Stimulated activated memory B cell treated with anti-CD40 and anti-IgM and Interleukin-4, amounts not matched to agents 10 μg/mL and 1 μg/mL and 100 μg/mL, for 72 hours (primary cell): Measurements from ENCODE around the gene EIF2B2.

ENCODE experiments used
- ATAC-seq: fragments of 150-1000 bp; cut with Tn5 transposase; 2 replicates; pipeline ENCODE4 v1.10.0; 2021
- H3K27ac Mint-ChIP-seq: one replicate; pipeline ENCODE4 v1.8.0; 2022; ENCODE audit warnings: mild to moderate bottlenecking, mixed read lengths
- H3K27me3 Mint-ChIP-seq: one replicate; pipeline ENCODE4 v1.8.0; 2022; ENCODE audit warnings: mixed read lengths
- H3K36me3 Mint-ChIP-seq: one replicate; pipeline ENCODE4 v1.8.0; 2022; ENCODE audit warnings: mixed read lengths
- H3K4me1 Mint-ChIP-seq: one replicate; pipeline ENCODE4 v1.8.0; 2022; ENCODE audit warnings: mixed read lengths
- H3K4me3 Mint-ChIP-seq: one replicate; pipeline ENCODE4 v1.8.0; 2022; ENCODE audit warnings: mild to moderate bottlenecking, moderate library complexity, mixed read lengths
- H3K9me3 Mint-ChIP-seq: one replicate; pipeline ENCODE4 v1.8.0; 2022; ENCODE audit warnings: mixed read lengths

EIF2B2 gene

DNA sequence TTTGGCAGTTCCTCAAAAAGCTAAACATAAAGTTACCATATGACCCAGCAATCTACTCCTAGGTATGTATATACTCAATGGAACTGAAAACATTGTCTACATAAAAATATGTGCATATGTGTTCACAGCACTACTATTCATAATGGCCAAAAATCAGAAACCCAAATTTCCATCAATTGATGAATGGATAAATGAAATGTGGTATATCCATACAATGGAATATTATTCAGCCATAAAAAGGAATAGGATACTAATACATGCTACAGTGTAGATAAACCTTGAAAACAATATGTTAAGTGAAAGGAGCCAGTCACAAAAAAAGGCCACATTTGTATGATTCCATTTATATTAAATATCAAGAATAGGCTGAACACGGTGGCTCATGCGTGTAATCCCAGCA, 57.7 kb downstream of the EIF2B2 start:
- H3K27me3 Mint-ChIP-seq = no peaks in the 10 kb centered on the region
- H3K4me3 Mint-ChIP-seq = no peak overlapping the region
- ATAC-seq = no peak
- H3K36me3 Mint-ChIP-seq = peaks cover 26% of the 10 kb centered on the region
- no peak overlapping the region for H3K27ac Mint-ChIP-seq
- H3K9me3 Mint-ChIP-seq = no peaks in the 10 kb centered on the region
- peaks cover 30% of the 10 kb centered on the region for H3K4me1 Mint-ChIP-seq
